A673 (cell line): ENCODE results near the gene TFAP2C.

Source experiments
- EZH2 ChIP-seq: fragments of 200-600 bp; sonication (generic); IDR thresholded peaks from 2 replicates; pipeline ENCODE4 v1.6.1; 2017; ENCODE audit warnings: borderline replicate concordance, low read depth, mild to moderate bottlenecking, mixed read lengths, antibody characterized with exemption, low read length; ENCODE audit not compliant: poor library complexity, severe bottlenecking
- TF ChIP-seq, protein P1 (sequence below): fragments of 300-800, 200-600 bp; sonication (generic); conservative IDR thresholded peaks from 2 replicates; pipeline ENCODE4 v1.5.1; 2017; ENCODE audit warnings: low read depth, mild to moderate bottlenecking, antibody characterized with exemption, low read length, moderate library complexity, mixed read lengths

DNA sequence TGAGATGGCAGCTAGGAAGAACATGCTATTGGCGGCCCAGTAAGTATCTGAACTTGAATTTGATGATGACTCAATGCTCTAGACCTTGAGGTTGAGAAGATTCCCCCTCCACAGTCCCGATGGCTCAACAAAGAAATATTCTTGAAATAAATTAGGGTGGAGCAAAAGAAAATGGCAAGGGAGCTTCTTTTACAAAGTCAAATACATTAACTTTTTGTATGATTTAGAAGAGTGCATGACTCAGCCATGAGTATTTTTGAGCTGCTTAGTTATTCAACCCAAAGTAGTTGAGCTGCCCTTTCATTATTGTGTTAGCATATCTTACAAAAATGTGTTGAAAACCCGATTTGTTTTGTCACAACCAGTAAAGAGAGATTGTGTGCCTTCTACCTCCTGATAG is 7.6 kb downstream of the TFAP2C start:
- TF ChIP-seq EZH2, result no peak
- TF ChIP-seq, protein P1, sequence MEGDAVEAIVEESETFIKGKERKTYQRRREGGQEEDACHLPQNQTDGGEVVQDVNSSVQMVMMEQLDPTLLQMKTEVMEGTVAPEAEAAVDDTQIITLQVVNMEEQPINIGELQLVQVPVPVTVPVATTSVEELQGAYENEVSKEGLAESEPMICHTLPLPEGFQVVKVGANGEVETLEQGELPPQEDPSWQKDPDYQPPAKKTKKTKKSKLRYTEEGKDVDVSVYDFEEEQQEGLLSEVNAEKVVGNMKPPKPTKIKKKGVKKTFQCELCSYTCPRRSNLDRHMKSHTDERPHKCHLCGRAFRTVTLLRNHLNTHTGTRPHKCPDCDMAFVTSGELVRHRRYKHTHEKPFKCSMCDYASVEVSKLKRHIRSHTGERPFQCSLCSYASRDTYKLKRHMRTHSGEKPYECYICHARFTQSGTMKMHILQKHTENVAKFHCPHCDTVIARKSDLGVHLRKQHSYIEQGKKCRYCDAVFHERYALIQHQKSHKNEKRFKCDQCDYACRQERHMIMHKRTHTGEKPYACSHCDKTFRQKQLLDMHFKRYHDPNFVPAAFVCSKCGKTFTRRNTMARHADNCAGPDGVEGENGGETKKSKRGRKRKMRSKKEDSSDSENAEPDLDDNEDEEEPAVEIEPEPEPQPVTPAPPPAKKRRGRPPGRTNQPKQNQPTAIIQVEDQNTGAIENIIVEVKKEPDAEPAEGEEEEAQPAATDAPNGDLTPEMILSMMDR, result no peak
